ENCODE measurements around the gene GDF3. TPM values are rescaled to one million over a fixed set of nuclear protein-coding genes. Genes with fewer than 3 reads are reported as not detected.

The GDF3 gene
- total RNA-seq, 1 experiment from 2014 or later, result not detected

Other genes starting within 250 kb of the GDF3 start
- gene CD163, start 192.0 kb downstream of the GDF3 start, total RNA-seq (2014; rRNA removed; shearing (Covaris generic); ENCODE audit: low replicate concordance), result not detected in 2 replicates
- not detected in 2 replicates for gene APOBEC1, start 29.9 kb downstream of the GDF3 start, total RNA-seq (2014; rRNA removed; shearing (Covaris generic); ENCODE audit: low replicate concordance)
- not detected in 2 replicates for gene DPPA3, start 15.7 kb upstream of the GDF3 start, total RNA-seq (2014; rRNA removed; shearing (Covaris generic); ENCODE audit: low replicate concordance)
- gene CLEC4C, start 51.6 kb upstream of the GDF3 start, total RNA-seq (2014; rRNA removed; shearing (Covaris generic); ENCODE audit: low replicate concordance), result not detected in 2 replicates
- not detected in 2 replicates for gene NANOGNB, start 69.4 kb upstream of the GDF3 start, total RNA-seq (2014; rRNA removed; shearing (Covaris generic); ENCODE audit: low replicate concordance)
- gene NANOG, start 93.6 kb upstream of the GDF3 start, total RNA-seq (2014; rRNA removed; shearing (Covaris generic); ENCODE audit: low replicate concordance), result not detected in 2 replicates
- gene SLC2A14, start 177.1 kb upstream of the GDF3 start, total RNA-seq (2014; rRNA removed; shearing (Covaris generic); ENCODE audit: low replicate concordance), result not detected in 2 replicates
- 20.1 and 38.2 TPM in 2 replicates for gene SLC2A3, start 240.4 kb upstream of the GDF3 start, total RNA-seq (2014; rRNA removed; shearing (Covaris generic); ENCODE audit: low replicate concordance)